ENCODE measurements around the gene FBN1. TPM values are rescaled to one million over a fixed set of nuclear protein-coding genes. Genes with fewer than 3 reads are reported as not detected.
A peak's percentile ranks its signal among the peaks of the same experiment; 100 is the strongest.

The FBN1 gene
- total and polyA plus RNA-seq, 2 experiments from 2014 or later = 2.1 to 5.3 TPM

DNA sequence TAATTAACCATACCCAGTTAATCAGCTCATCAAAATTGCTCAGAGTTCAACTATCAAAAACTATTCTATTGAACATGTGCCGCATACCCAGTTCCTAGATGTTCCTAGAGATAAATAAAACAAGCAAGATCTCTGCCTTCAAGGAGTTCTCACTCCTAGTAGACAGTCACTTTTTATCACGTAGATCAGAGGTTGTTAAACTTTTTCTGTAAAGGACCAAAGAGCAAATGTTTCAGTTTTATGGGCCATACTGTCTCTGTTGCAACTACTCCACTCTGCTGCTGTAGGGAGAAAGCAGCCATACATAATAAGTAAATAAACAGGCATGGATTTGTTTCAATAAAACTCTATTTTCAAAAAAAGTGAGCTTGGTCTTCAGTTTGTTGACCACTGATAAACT lies 7.9 kb downstream of the FBN1 start:
- no peak for DNase-seq (ENCODE audit: low read depth in 1 of 2, low spot score in 1 of 2)
- Histone ChIP-seq H3K4me3 (no peak overlapping the region), H3K36me3 (no peaks in the 10 kb centered on the region), H3K9me3 (ENCODE audit: low read depth) (no peaks in the 10 kb centered on the region), H3K27me3 (peaks cover under 1% of the 10 kb centered on the region), H3K4me1 (ENCODE audit: low read depth) (no peaks in the 10 kb centered on the region), H3K27ac (no peak overlapping the region)
- TF ChIP-seq, protein P1, sequence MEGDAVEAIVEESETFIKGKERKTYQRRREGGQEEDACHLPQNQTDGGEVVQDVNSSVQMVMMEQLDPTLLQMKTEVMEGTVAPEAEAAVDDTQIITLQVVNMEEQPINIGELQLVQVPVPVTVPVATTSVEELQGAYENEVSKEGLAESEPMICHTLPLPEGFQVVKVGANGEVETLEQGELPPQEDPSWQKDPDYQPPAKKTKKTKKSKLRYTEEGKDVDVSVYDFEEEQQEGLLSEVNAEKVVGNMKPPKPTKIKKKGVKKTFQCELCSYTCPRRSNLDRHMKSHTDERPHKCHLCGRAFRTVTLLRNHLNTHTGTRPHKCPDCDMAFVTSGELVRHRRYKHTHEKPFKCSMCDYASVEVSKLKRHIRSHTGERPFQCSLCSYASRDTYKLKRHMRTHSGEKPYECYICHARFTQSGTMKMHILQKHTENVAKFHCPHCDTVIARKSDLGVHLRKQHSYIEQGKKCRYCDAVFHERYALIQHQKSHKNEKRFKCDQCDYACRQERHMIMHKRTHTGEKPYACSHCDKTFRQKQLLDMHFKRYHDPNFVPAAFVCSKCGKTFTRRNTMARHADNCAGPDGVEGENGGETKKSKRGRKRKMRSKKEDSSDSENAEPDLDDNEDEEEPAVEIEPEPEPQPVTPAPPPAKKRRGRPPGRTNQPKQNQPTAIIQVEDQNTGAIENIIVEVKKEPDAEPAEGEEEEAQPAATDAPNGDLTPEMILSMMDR (IDR thresholded peaks at IDR 0.05; ENCODE audit: low read depth, low read length) = no peak

DNA sequence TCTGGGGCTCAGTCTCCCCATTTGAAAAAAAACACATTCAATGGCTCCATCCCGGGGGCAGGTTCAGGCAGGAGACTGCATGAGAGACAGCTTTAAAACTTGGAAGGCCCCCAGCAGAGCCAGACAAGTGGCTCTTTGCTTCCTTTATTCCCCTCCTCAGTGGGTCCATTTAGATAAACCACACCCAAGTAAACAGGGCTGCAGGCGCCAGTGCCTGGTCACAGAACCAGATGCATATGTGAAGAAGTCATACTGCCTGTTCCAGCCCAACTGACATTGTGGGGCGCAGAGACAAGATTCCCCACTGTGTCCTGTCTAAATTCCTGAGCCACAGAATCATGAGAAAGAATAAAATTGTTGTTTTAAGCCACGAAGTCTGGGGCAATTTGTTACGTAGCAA lies 9.0 kb downstream of the FBN1 start:
- Histone ChIP-seq H3K27me3 (no peaks in the 10 kb centered on the region), H3K9me3 (ENCODE audit: low read depth) (no peaks in the 10 kb centered on the region), H3K4me1 (ENCODE audit: low read depth) (no peaks in the 10 kb centered on the region), H3K4me3 (no peak overlapping the region), H3K27ac (no peak overlapping the region), H3K36me3 (no peaks in the 10 kb centered on the region)
- TF ChIP-seq, protein P1 (IDR thresholded peaks at IDR 0.05; ENCODE audit: low read depth, low read length) = no peak
- no peak for DNase-seq (ENCODE audit: low read depth in 1 of 2, low spot score in 1 of 2)

DNA sequence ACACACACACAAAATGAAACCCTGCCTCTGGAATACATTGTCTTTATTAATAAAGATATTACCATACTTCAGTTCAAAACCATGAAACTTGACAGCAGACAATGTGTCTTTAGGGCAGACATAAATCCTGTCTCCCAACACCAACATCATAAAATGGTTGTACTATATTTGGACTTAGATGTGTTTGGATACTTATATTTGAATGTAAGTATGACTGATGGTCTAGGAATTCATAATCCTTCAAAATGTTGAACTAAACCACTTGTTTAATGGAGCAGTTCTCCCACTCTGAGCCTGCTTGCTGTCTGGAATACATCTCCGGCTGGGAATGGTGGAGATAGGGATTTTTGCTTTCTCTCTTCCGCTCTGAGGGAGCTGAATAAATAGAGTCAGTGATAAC lies 10.6 kb downstream of the FBN1 start:
- no peak overlapping the region for H3K27ac ChIP-seq
- no peaks in the 10 kb centered on the region for H3K9me3 ChIP-seq (ENCODE audit: low read depth)
- no peaks in the 10 kb centered on the region for H3K27me3 ChIP-seq
- TF ChIP-seq, protein P1 (IDR thresholded peaks at IDR 0.05; ENCODE audit: low read depth, low read length) = no peak
- H3K4me3 ChIP-seq = no peak overlapping the region
- DNase-seq (ENCODE audit: low read depth in 1 of 2, low spot score in 1 of 2) = peak in 1 of 2 donors; percentile 54
- H3K36me3 ChIP-seq = no peaks in the 10 kb centered on the region
- H3K4me1 ChIP-seq (ENCODE audit: low read depth) = no peaks in the 10 kb centered on the region

DNA sequence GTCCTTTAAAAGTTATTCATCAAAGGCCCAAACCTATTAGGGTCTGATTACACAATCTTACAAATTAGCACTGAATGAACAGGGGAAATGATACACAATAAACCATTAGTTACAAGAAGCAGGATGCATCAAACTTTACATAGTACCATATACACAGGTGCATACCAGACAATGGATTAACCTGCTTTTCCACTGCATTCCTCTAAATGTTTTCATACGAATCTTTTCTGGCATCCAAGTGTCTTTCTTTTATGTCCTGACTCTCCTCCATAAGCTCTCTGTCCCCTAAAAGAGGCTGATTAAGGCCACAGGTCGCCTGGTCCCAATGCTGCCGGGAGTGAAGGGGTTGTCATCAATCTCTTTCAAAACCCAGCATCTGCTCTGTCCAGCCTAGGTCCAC lies 11.4 kb downstream of the FBN1 start:
- Histone ChIP-seq H3K27me3 (no peaks in the 10 kb centered on the region), H3K36me3 (no peaks in the 10 kb centered on the region), H3K9me3 (ENCODE audit: low read depth) (no peaks in the 10 kb centered on the region), H3K27ac (no peak overlapping the region), H3K4me1 (ENCODE audit: low read depth) (no peaks in the 10 kb centered on the region), H3K4me3 (no peak overlapping the region)
- no peak for DNase-seq (ENCODE audit: low read depth in 1 of 2, low spot score in 1 of 2)
- TF ChIP-seq, protein P1 (IDR thresholded peaks at IDR 0.05; ENCODE audit: low read depth, low read length) = no peak

GRCh38 chr15:48632651-48633050 lies 12.9 kb downstream of the FBN1 start:
- Histone ChIP-seq H3K27ac (no peak overlapping the region), H3K9me3 (ENCODE audit: low read depth) (no peaks in the 10 kb centered on the region), H3K4me1 (ENCODE audit: low read depth) (no peaks in the 10 kb centered on the region), H3K36me3 (no peaks in the 10 kb centered on the region), H3K27me3 (no peaks in the 10 kb centered on the region), H3K4me3 (no peak overlapping the region)
- DNase-seq (ENCODE audit: low read depth in 1 of 2, low spot score in 1 of 2) = no peak
- TF ChIP-seq, protein P1 (IDR thresholded peaks at IDR 0.05; ENCODE audit: low read depth, low read length) = no peak
